HEK293 (cell line): Measurements from ENCODE around the gene BTC.

Experiments used
- MZF1 ChIP-seq: fragments of 450-650 bp; formaldehyde crosslinking; IDR thresholded peaks from 2 replicates; pipeline ENCODE4 v1.5.1; 2017; ENCODE audit warnings: missing biosample characterization, missing genetic modification characterization, borderline replicate concordance
- ZNF670 ChIP-seq: fragments of 450-650 bp; formaldehyde crosslinking; IDR thresholded peaks from 2 replicates; pipeline ENCODE4 v1.5.1; 2016; ENCODE audit warnings: missing biosample characterization, missing genetic modification characterization, low read depth
- TF ChIP-seq, protein P1 (sequence below): fragments of 450-650 bp; formaldehyde crosslinking; IDR thresholded peaks from 2 replicates; pipeline ENCODE4 v1.5.1; 2016; ENCODE audit warnings: missing biosample characterization, missing genetic modification characterization, low read depth
- TF ChIP-seq, protein P2 (sequence below): fragments of 450-650 bp; formaldehyde crosslinking; IDR thresholded peaks from 2 replicates; pipeline ENCODE4 v1.5.1; 2016; ENCODE audit warnings: missing biosample characterization, missing genetic modification characterization

DNA sequence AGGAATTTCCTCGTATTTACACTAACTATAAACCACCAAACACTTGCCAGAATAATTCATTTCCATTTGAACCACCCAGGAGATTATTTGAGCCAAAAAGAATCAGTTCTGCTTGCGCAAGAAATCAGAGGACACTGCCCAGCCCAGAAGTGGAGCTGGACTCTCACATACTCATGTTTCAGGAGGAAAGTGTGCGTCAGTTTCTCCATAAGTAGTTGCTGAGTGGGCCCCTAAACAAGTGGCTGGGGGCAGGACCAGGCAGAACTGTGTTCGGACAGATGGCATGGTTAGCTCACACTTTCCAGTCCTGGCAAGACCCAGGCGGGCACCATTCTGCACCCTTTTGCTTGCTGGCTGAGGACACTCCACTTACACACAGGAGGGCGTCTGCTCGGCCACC, 38.8 kb downstream of the BTC start:
- TF ChIP-seq, protein P1, sequence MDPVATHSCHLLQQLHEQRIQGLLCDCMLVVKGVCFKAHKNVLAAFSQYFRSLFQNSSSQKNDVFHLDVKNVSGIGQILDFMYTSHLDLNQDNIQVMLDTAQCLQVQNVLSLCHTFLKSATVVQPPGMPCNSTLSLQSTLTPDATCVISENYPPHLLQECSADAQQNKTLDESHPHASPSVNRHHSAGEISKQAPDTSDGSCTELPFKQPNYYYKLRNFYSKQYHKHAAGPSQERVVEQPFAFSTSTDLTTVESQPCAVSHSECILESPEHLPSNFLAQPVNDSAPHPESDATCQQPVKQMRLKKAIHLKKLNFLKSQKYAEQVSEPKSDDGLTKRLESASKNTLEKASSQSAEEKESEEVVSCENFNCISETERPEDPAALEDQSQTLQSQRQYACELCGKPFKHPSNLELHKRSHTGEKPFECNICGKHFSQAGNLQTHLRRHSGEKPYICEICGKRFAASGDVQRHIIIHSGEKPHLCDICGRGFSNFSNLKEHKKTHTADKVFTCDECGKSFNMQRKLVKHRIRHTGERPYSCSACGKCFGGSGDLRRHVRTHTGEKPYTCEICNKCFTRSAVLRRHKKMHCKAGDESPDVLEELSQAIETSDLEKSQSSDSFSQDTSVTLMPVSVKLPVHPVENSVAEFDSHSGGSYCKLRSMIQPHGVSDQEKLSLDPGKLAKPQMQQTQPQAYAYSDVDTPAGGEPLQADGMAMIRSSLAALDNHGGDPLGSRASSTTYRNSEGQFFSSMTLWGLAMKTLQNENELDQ (tag by site-specific recombination), result no peak
- TF ChIP-seq ZNF670 (tag by site-specific recombination) (no peak), MZF1 (no peak)
- TF ChIP-seq, protein P2, sequence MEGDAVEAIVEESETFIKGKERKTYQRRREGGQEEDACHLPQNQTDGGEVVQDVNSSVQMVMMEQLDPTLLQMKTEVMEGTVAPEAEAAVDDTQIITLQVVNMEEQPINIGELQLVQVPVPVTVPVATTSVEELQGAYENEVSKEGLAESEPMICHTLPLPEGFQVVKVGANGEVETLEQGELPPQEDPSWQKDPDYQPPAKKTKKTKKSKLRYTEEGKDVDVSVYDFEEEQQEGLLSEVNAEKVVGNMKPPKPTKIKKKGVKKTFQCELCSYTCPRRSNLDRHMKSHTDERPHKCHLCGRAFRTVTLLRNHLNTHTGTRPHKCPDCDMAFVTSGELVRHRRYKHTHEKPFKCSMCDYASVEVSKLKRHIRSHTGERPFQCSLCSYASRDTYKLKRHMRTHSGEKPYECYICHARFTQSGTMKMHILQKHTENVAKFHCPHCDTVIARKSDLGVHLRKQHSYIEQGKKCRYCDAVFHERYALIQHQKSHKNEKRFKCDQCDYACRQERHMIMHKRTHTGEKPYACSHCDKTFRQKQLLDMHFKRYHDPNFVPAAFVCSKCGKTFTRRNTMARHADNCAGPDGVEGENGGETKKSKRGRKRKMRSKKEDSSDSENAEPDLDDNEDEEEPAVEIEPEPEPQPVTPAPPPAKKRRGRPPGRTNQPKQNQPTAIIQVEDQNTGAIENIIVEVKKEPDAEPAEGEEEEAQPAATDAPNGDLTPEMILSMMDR (tag by site-specific recombination), result no peak
